ACC112 (cell line): ENCODE data around the gene SUPT4H1.

ENCODE experiments used
- H2AFZ ChIP-seq: fragments of 200-600 bp; sonication (generic); one replicate; pipeline ENCODE4 v1.6.0; 2017; ENCODE audit warnings: antibody characterized with exemption, low read length; ENCODE audit not compliant: unreplicated experiment
- H3K27ac ChIP-seq: fragments of 200-600 bp; sonication (generic); 2 replicates; pipeline ENCODE4 v1.5.1; 2014; ENCODE audit warnings: low read depth, mild to moderate bottlenecking, antibody characterized with exemption, low read length, moderate library complexity
- H3K27me3 ChIP-seq: fragments of 200-600 bp; sonication (generic); 2 replicates; pipeline ENCODE4 v1.6.1; 2014; ENCODE audit warnings: mild to moderate bottlenecking, antibody characterized with exemption, low read length, moderate library complexity, mixed read lengths; ENCODE audit not compliant: insufficient read depth
- H3K36me3 ChIP-seq: fragments of 200-600 bp; sonication (generic); 2 replicates; pipeline ENCODE4 v1.6.1; 2016; ENCODE audit warnings: mild to moderate bottlenecking, antibody characterized with exemption, low read length, moderate library complexity, mixed read lengths; ENCODE audit not compliant: insufficient read depth
- H3K4me1 ChIP-seq: fragments of 200-600 bp; sonication (generic); one replicate; pipeline ENCODE4 v1.6.1; 2016; ENCODE audit warnings: low read length, mixed read lengths; ENCODE audit not compliant: insufficient read depth, unreplicated experiment, control insufficient read depth
- H3K4me3 ChIP-seq: fragments of 200-600 bp; sonication (generic); 2 replicates; pipeline ENCODE4 v1.5.1; 2014; ENCODE audit warnings: mild to moderate bottlenecking, low read depth, low read length
- H3K79me2 ChIP-seq: fragments of 200-600 bp; sonication (generic); one replicate; pipeline ENCODE4 v1.6.0; 2016; ENCODE audit warnings: low read length; ENCODE audit not compliant: control insufficient read depth, unreplicated experiment, insufficient read depth

The SUPT4H1 gene

DNA sequence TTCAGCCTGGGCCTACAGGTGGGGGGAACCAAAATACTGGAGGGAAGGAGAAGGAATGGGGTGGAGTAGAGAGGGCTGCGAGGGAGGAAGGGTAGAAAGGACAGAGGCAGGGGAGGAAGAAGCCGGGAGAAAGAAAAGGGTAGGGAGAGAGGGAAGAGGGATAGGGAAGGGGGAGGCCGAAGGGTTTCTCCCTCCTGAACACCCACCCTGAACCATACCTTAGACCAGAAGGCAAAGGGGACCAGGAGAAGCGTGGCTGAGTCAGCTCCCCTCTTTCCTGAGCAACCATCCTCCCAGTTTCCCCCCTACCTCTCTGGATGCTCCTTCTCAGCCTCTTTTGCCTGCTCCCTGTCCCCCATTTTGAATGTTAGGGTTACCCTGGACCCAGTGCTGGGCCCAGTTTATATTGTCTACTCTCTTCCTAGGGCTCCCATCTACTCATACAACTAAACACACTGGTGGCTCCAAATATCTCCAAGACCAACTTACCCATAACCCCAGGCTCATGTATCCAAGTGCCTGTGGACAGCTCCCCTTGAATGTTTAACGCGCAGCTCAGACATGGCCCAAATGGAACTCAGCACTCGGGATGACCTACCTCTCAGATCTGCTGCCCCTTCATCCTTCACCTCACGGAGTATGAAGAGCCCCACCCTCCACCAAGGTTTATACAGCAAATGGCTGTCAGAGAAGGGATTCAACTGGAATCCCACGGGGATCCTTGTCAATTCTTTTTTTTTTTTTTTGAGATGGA lies 31.3 kb downstream of the SUPT4H1 start:
- H3K27me3 ChIP-seq = peaks cover 34% of the 10 kb centered on the region
- no peaks in the 10 kb centered on the region for H3K36me3 ChIP-seq
- no peak overlapping the region for H3K27ac ChIP-seq

DNA sequence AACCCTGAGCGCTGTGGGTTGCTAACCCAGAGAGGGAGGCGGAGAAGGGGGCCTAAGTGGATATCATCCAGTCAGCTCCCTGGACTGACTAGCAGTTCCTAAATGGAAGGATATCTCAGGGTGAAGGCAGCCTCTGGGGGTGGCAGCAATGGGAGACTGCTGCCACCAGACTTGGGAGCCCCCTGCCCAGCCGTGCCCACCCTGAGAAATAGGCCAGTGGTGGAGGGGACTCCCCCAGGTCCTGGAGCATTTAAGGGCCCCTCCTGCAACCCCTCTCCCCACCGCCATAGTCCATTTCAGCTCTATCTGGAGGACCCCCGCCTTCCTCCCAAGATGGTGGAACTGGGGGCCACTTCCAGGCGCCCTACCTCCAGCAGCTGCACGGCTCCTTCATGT lies 31.8 kb downstream of the SUPT4H1 start:
- Histone ChIP-seq H2AFZ (no peak overlapping the region), H3K27me3 (peaks cover 33% of the 10 kb centered on the region), H3K36me3 (no peaks in the 10 kb centered on the region), H3K79me2 (no peaks in the 10 kb centered on the region), H3K4me1 (no peaks in the 10 kb centered on the region), H3K4me3 (no peak overlapping the region), H3K27ac (no peak overlapping the region)

More for the DNA sequence above, 31.3 kb downstream of the SUPT4H1 start:
- no peak overlapping the region for H2AFZ ChIP-seq
- no peak overlapping the region for H3K4me3 ChIP-seq
- no peaks in the 10 kb centered on the region for H3K4me1 ChIP-seq
- H3K79me2 ChIP-seq = no peaks in the 10 kb centered on the region

DNA sequence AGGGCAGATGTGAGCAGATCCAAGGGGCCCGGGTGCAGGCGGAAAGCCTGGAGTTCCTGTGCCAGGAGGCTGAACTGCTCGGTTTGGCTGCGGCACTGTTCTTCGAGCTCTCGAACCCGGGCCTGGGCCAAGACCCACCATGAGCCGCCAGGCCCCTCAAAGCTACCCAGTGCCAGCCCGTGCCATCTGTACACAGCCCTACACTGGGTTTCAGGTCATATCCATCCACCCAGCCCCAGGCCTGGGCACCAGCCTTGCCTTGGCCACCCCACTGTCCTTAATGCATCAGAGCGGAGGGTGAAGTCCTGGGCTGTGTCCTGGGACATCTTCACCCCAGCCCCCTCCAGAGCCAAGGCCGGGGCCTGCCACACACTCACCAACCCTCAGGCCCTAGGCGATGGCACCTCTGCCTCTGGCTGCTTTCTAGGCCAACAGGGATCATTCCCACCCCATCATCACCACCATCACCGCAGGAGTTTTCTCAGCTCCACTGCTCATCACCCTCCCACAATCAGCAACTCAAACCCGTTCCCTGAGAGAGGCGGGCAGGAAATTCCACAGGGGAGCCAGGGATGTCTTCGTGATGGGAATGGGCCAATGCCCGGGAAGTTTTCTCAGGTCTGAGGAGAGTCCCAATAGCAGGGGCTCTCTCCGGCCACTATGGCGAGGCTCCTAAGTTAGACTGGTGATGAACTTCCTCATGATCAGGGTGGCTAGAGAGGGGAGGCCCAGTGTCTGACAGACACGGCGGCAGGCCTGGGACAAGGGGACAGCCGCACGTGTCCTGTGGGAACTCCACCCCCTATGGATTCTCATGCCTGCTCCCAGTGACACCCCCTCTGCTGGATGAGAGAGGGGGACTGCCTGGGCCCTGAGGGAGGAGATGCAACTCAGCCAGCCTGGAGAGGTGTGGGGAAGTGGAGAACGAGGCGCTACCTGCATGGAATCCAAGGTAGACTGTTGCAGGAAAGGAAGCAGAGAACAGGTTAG lies 32.5 kb downstream of the SUPT4H1 start:
- Histone ChIP-seq H3K36me3 (no peaks in the 10 kb centered on the region), H3K27me3 (peaks cover 30% of the 10 kb centered on the region), H3K4me3 (no peak overlapping the region), H3K27ac (no peak overlapping the region), H3K4me1 (no peaks in the 10 kb centered on the region), H2AFZ (no peak overlapping the region), H3K79me2 (no peaks in the 10 kb centered on the region)

DNA sequence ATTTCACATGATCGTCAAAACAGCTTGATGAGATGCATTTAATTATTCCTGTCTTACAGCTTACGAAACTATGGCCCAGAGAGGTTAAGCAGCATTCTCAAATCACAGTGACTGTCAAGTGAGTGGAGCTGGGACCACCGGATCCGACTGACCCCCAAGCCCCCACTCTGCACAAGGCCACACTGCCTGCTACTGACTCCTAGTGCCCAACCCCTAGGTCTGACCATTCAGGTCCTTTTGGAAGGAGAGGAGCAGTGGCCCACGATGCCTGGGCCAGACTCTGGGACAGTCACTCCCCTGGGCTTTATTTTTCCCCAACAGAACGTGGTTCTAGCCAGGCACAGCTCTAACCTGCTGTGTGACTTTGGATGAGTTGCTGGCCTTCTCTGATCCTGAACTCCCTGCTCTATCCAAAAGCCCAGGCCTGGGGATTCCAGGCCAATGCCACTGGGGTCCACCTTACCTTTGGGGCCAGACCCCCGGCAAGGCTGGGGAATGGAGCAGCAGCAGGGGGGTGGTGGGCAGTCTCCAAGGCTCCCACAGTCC lies 33.3 kb downstream of the SUPT4H1 start:
- no peaks in the 10 kb centered on the region for H3K36me3 ChIP-seq
- no peaks in the 10 kb centered on the region for H3K79me2 ChIP-seq

DNA sequence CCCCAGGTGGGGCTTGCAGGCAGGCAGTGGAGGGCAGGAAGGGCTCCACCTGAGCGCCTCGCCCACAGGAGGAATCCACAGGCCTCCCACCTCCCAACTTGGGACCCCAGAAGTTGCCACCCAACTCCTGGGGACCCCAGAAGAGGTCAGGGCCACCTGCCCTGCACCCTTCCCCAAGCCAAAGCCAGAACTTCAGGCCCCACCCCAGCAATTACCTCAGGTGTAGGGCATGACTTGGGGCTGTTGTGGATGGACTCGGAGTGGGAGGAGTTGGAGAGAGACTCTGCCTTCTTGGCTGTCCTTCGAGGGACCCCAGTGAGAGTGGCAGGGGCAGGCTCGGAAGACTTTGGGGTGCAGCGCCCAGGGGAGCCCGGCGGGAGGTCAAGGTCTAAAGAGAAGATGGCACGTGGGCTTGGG lies 33.9 kb downstream of the SUPT4H1 start:
- Histone ChIP-seq H3K36me3 (no peaks in the 10 kb centered on the region), H3K4me1 (no peaks in the 10 kb centered on the region), H2AFZ (no peak overlapping the region), H3K4me3 (no peak overlapping the region), H3K27me3 (peaks cover 27% of the 10 kb centered on the region), H3K27ac (no peak overlapping the region), H3K79me2 (no peaks in the 10 kb centered on the region)

More for the DNA sequence above, 33.3 kb downstream of the SUPT4H1 start:
- no peak overlapping the region for H3K4me3 ChIP-seq
- H3K27ac ChIP-seq = no peak overlapping the region
- peaks cover 30% of the 10 kb centered on the region for H3K27me3 ChIP-seq
- no peak overlapping the region for H2AFZ ChIP-seq
- no peaks in the 10 kb centered on the region for H3K4me1 ChIP-seq

DNA sequence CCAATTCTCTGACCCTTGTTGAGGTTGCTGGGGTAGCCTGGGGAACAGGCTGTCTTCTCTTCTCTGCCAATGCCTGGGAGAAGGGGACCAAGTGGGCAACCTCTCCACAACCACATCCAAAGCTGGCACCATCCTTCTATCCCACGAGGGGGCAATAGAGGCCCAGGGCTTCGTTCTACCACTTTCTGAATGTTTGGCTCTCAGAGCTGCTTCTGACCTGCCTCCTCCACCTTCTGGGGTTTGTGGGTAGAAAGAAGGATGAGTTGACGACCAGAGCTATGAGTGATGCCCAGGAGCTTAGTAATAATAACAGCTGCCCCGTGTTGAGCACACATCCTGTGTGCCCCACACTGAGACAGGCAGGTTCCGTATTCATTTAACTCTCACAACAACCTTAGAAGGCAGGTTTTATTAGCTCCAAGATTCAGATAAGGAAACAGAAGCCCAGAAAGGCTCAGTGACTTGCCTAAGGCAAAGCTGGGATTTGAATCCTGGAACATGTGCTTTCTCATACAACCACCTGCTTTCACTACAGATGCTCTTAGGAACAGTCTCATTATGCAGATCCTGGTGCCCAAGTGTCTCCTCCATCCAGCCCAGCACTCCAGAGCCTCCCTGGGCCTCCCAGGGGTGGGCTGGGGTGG lies 34.5 kb downstream of the SUPT4H1 start:
- Histone ChIP-seq H3K4me1 (no peaks in the 10 kb centered on the region), H3K27me3 (peaks cover 25% of the 10 kb centered on the region), H2AFZ (no peak overlapping the region), H3K79me2 (no peaks in the 10 kb centered on the region), H3K4me3 (no peak overlapping the region), H3K27ac (no peak overlapping the region), H3K36me3 (no peaks in the 10 kb centered on the region)

DNA sequence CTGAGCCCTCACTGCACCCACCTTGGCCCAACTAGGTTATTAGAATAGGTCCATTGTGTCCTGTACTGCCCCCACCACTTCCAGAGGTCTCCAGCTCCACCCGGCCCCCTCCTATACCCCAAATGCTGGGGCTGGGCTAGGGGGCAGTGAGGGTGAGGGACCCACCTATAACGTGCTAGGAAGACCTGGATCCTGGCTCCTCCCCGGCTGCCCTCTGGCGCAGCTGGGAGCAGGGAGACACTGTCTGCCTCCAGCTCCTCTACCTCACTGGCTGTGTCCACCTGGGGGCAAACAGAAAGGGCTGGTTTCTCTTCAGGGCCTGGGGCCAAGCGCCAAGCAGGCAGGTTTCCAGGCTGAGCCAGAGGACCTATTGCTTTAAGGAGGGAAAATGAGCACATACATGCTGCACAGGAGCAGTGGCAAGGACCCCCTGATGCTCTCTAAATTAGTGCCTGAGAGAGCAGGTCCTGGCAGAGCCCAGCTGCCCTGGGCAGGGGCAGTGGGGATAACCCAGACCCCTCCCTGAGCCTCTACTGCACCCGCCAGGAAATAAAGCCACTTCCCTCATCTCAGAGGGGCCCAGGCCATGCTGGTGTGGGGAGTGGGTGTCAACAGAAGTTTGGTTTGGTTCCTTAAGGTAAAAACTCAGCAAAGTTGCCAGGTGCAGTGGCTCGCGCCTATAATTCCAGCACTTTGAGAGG lies 35.6 kb downstream of the SUPT4H1 start:
- no peak overlapping the region for H3K4me3 ChIP-seq
- H3K4me1 ChIP-seq = no peaks in the 10 kb centered on the region
- no peak overlapping the region for H2AFZ ChIP-seq
- peaks cover 25% of the 10 kb centered on the region for H3K27me3 ChIP-seq
- no peak overlapping the region for H3K27ac ChIP-seq
- H3K79me2 ChIP-seq = no peaks in the 10 kb centered on the region
- no peaks in the 10 kb centered on the region for H3K36me3 ChIP-seq

DNA sequence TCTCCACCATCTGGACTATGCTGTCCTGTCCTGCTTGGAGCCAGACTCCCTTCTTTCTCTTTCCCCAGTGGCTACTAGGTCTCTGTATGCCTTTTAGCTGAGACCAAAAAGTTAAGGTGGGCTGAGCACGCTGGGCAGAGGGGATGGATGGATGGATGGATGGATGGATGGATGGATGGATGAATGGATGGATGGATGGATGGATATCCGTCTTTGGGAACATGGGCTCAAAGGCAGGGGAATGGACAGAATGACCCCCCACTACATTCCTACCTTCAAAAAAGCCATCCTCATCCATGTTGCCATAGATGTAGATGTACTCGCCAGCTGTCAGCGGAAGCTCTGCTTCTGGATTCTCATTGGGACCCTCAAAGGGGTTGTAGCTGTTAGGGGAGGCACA lies 36.3 kb downstream of the SUPT4H1 start:
- no peak overlapping the region for H2AFZ ChIP-seq
- peaks cover 25% of the 10 kb centered on the region for H3K27me3 ChIP-seq
- no peak overlapping the region for H3K27ac ChIP-seq
- no peaks in the 10 kb centered on the region for H3K79me2 ChIP-seq
- H3K36me3 ChIP-seq = no peaks in the 10 kb centered on the region
- H3K4me3 ChIP-seq = no peak overlapping the region
- no peaks in the 10 kb centered on the region for H3K4me1 ChIP-seq

DNA sequence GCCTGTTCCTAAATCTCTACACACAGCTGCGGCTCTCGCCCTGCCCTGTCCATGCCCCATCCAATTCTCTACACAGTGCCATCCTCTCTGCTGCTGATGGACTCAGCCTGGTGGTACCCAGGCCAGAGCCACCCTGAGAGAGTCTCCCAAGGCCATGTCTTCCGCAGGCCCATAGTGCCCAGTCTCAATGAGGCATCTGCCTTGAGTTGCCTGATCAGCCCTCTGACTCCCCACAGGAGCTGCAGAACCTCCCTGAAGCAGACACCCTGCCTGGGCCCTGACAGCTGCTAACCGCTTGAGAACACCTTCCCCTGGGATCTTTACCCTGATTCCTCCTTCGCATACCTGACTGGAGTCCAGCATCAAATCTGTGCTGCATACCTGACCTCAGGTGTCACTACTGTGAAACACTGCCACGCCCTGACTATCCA lies 36.7 kb downstream of the SUPT4H1 start:
- H3K4me3 ChIP-seq = no peak overlapping the region
- no peaks in the 10 kb centered on the region for H3K79me2 ChIP-seq
- H2AFZ ChIP-seq = no peak overlapping the region
- no peaks in the 10 kb centered on the region for H3K4me1 ChIP-seq
- no peak overlapping the region for H3K27ac ChIP-seq
- H3K36me3 ChIP-seq = no peaks in the 10 kb centered on the region
- peaks cover 25% of the 10 kb centered on the region for H3K27me3 ChIP-seq

DNA sequence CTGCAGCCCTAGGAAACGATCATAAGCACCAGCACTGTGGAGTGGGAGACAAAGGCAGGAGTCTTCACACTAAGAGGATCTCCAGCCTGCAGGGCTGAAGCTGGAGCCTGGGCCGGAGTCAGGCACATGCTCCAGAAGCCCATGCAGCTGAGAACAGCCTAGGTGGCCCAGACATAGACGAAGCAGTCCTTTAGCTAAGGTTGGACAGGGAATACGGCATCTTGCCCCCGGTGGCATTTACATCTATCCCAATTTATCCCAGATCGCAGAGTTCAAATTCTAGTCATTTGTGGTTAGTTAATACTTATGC lies 37.3 kb downstream of the SUPT4H1 start:
- no peaks in the 10 kb centered on the region for H3K36me3 ChIP-seq

More for the DNA sequence above, 37.3 kb downstream of the SUPT4H1 start:
- no peaks in the 10 kb centered on the region for H3K79me2 ChIP-seq
- H3K4me1 ChIP-seq = no peaks in the 10 kb centered on the region
- H3K27ac ChIP-seq = no peak overlapping the region
- no peak overlapping the region for H2AFZ ChIP-seq
- peaks cover 25% of the 10 kb centered on the region for H3K27me3 ChIP-seq
- no peak overlapping the region for H3K4me3 ChIP-seq
